Measurements from ENCODE around the gene NTN3.
A peak's percentile ranks its signal among the peaks of the same experiment; 100 is the strongest.
"Not testable (repeated sequence)": the region's sequence is repeated elsewhere in the genome, so short reads cannot be mapped to it uniquely, and the experiment has no call there.

Gene NTN3

GRCh38 chr16:2441143-2441804 is 29.8 kb upstream of the NTN3 start:
- not testable (repeated sequence) for DNase-seq

- DNase-seq = no peak
Measured at GRCh38 chr16:2443555-2443954, 27.5 kb upstream of the NTN3 start.

- no peak for DNase-seq
Measured at GRCh38 chr16:2447920-2448583, 23.0 kb upstream of the NTN3 start.

GRCh38 chr16:2449118-2449517 is 22.0 kb upstream of the NTN3 start:
- no peak for DNase-seq

- DNase-seq = no peak
Measured at GRCh38 chr16:2450535-2450934, 20.6 kb upstream of the NTN3 start.

- no peak for DNase-seq
Measured at GRCh38 chr16:2450975-2451381, 20.1 kb upstream of the NTN3 start.

GRCh38 chr16:2451851-2452320 is 19.2 kb upstream of the NTN3 start:
- no peak for DNase-seq

- no peak for DNase-seq
Measured at GRCh38 chr16:2452650-2453049, 18.4 kb upstream of the NTN3 start.

- no peak for DNase-seq
Measured at GRCh38 chr16:2455081-2455845, 15.8 kb upstream of the NTN3 start.

GRCh38 chr16:2456551-2457153 is 14.4 kb upstream of the NTN3 start:
- DNase-seq = no peak

- no peak for DNase-seq
Measured at GRCh38 chr16:2457267-2457666, 13.8 kb upstream of the NTN3 start.

- no peak for DNase-seq
Measured at GRCh38 chr16:2457946-2458345, 13.2 kb upstream of the NTN3 start.

- DNase-seq = no peak
Measured at GRCh38 chr16:2458887-2459646, 12.0 kb upstream of the NTN3 start.

- peak; percentile 97 for DNase-seq
Measured at GRCh38 chr16:2459647-2460390, 11.3 kb upstream of the NTN3 start, which contains the start of gene TEDC2. Gene TEDC2 (plus strand): TSS chr16:2460109. CDS start chr16:2460145, 36 bp downstream.

- no peak for DNase-seq
Measured at GRCh38 chr16:2460391-2460713, 10.7 kb upstream of the NTN3 start.

- no peak for DNase-seq
Measured at GRCh38 chr16:2460916-2461315, 10.2 kb upstream of the NTN3 start.

- DNase-seq = no peak
Measured at GRCh38 chr16:2462031-2462866, 8.8 kb upstream of the NTN3 start.

GRCh38 chr16:2464333-2464732 is 6.8 kb upstream of the NTN3 start:
- no peak for DNase-seq

GRCh38 chr16:2465653-2466415 is 5.3 kb upstream of the NTN3 start:
- no peak for DNase-seq

All from activated CD4-positive, alpha-beta T cell treated with anti-CD3 and anti-CD28 coated beads, Interleukin-2, amount 50 U/mL, for 1 hour (primary cell).